HepG2 (cell line): ENCODE measurements around the gene NUF2. TPM values are rescaled to one million over a fixed set of nuclear protein-coding genes. Genes with fewer than 3 reads are reported as not detected.

Experiments
- ATAC-seq: fragments of 200-7000 bp; cut with Tn5 transposase; 3 replicates; pipeline ENCODE4 v1.9.1; 2020; ENCODE audit warnings: mild to moderate bottlenecking, moderate library complexity
- BruUV-seq: library from RNA; stranded (reverse); fragments of 400-500 nt; replicated peaks from 2 replicates; lab custom pipeline; 2021; lab: Mats Ljungman, UMichigan
- CTCF ChIA-PET: fragments of 300-600 bp; formaldehyde crosslinking; extraction: SDS; loops from one replicate; lab custom pipeline; 2021; ENCODE audit warnings: low total read pairs, inconsistent platforms, low intra/inter-chr PET ratio; lab: Yijun Ruan, JAX
- POLR2A ChIA-PET: fragments of 350-600 bp; sonication (Branson Sonifier 250); formaldehyde crosslinking; loops from one replicate; lab custom pipeline; 2020; ENCODE audit warnings: antibody characterized with exemption, inconsistent platforms; lab: Yijun Ruan, JAX
- DNase-seq: peaks from one replicate; pipeline ENCODE4 v3.0.0-alpha.2; 2015; ENCODE audit warnings: low spot score
- FAIRE-seq: peaks from 3 replicates; lab custom pipeline; 2011; peaks lifted over from hg19 to GRCh38; lab: Jason Lieb, UNC
- H2AFZ ChIP-seq: one replicate; pipeline ENCODE4 v1.6.1; 2011; ENCODE audit warnings: low read length, inconsistent platforms
- H3K27ac ChIP-seq: fragments of 300-600 bp; 3 replicates; pipeline ENCODE4 v1.8.0; 2011; ENCODE audit warnings: mixed run types, mild to moderate bottlenecking, mixed read lengths, low read length, inconsistent platforms; ENCODE audit not compliant: insufficient read depth; ENCODE audit errors: extremely low read length
- H3K27me3 ChIP-seq, 2 experiments: fragments of 200-600 bp in 1 of 2; 2 replicates in 1 of 2; 3 replicates in 1 of 2; pipeline versions ENCODE4 v1.6.0 to v1.8.0; 2011; ENCODE audit warnings: low read length in 2 of 2, mild to moderate bottlenecking in 2 of 2, moderate library complexity in 2 of 2, inconsistent platforms in 1 of 2; ENCODE audit not compliant: insufficient read depth in 2 of 2, control insufficient read depth in 1 of 2
- H3K36me3 ChIP-seq, 2 experiments: fragments of 200-600 bp in 1 of 2; replicated peaks in 1 of 2; 2 replicates in 1 of 2; 3 replicates in 1 of 2; pipeline versions ENCODE4 v1.5.1 to v1.8.0; 2011; ENCODE audit warnings: low read length in 2 of 2, inconsistent platforms in 1 of 2; ENCODE audit not compliant: insufficient read depth in 2 of 2, control insufficient read depth in 1 of 2
- H3K4me1 ChIP-seq: 2 replicates; pipeline ENCODE4 v1.5.1; 2012; ENCODE audit warnings: low read length, inconsistent platforms; ENCODE audit not compliant: insufficient read depth
- H3K4me2 ChIP-seq: 2 replicates; pipeline ENCODE4 v1.6.0; 2011; ENCODE audit warnings: low read depth, low read length, inconsistent platforms
- H3K4me3 ChIP-seq, 3 experiments: fragments of 200-600 bp in 1 of 3; sonication (generic), shearing (Covaris generic) in 1 of 3; replicated peaks in 1 of 3; 2 replicates each; pipeline ENCODE4 v1.5.1; 2011 to 2016; ENCODE audit warnings: low read length in 3 of 3, inconsistent platforms in 2 of 3, low read depth in 2 of 3, mild to moderate bottlenecking in 2 of 3, control low read depth in 1 of 3, mixed read lengths in 1 of 3; ENCODE audit not compliant: insufficient read depth in 1 of 3
- H3K79me2 ChIP-seq: one replicate; pipeline ENCODE4 v1.6.1; 2011; ENCODE audit warnings: low read length, inconsistent platforms; ENCODE audit not compliant: insufficient read depth
- H3K9ac ChIP-seq: 2 replicates; pipeline ENCODE4 v1.6.0; 2011; ENCODE audit warnings: mild to moderate bottlenecking, low read depth, low read length, inconsistent platforms; ENCODE audit not compliant: insufficient read depth
- H3K9me3 ChIP-seq: 2 replicates; pipeline ENCODE4 v1.5.1; 2012; ENCODE audit warnings: mild to moderate bottlenecking, low read length
- H4K20me1 ChIP-seq: 2 replicates; pipeline ENCODE4 v1.6.0; 2011; ENCODE audit warnings: inconsistent platforms, mild to moderate bottlenecking, low read length, moderate library complexity; ENCODE audit not compliant: insufficient read depth
- ATF7-NPFF ChIP-seq: sonication (generic); formaldehyde crosslinking; IDR thresholded peaks from 2 replicates; pipeline ENCODE4 v1.8.1; 2023; ENCODE audit warnings: mild to moderate bottlenecking, low read depth, missing genetic modification reagents, moderate library complexity
- NFYB ChIP-seq: sonication (generic); formaldehyde crosslinking; IDR thresholded peaks from 2 replicates; pipeline ENCODE4 v1.4.0; 2020; ENCODE audit warnings: missing genetic modification reagents
- PHF20 ChIP-seq: sonication (generic); formaldehyde crosslinking; IDR thresholded peaks from 2 replicates; pipeline ENCODE4 v1.5.0; 2020; ENCODE audit warnings: mild to moderate bottlenecking, missing genetic modification reagents
- SIX1 ChIP-seq: sonication (generic); formaldehyde crosslinking; IDR thresholded peaks from 2 replicates; pipeline ENCODE4 v1.4.0; 2020; ENCODE audit warnings: missing genetic modification reagents, borderline replicate concordance
- SP1 ChIP-seq, 2 experiments: fragments of 450-650 bp in 1 of 2; sonication (generic) in 1 of 2; formaldehyde crosslinking in 1 of 2; IDR thresholded peaks; 2 replicates each; pipeline versions ENCODE4 v1.4.0 to v1.6.1; 2016 to 2020; ENCODE audit warnings: missing genetic modification reagents in 1 of 2
- TCF7L2 ChIP-seq: IDR thresholded peaks from 2 replicates; pipeline ENCODE4 v1.6.1; 2011; ENCODE audit warnings: mild to moderate bottlenecking, low read depth, low read length, moderate library complexity
- TRIM24 ChIP-seq: sonication (generic); formaldehyde crosslinking; IDR thresholded peaks from 2 replicates; pipeline ENCODE4 v1.8.0; 2022; ENCODE audit warnings: mild to moderate bottlenecking, missing genetic modification reagents
- TSC22D2 ChIP-seq: sonication (generic); formaldehyde crosslinking; IDR thresholded peaks from 2 replicates; pipeline ENCODE4 v1.5.1; 2020; ENCODE audit warnings: missing genetic modification reagents, mild to moderate bottlenecking, borderline replicate concordance
- ZBTB7A ChIP-seq: sonication (generic); formaldehyde crosslinking; IDR thresholded peaks from 2 replicates; pipeline ENCODE4 v1.8.0; 2022; ENCODE audit warnings: mild to moderate bottlenecking, missing genetic modification reagents
- ZNF234 ChIP-seq: sonication (generic); formaldehyde crosslinking; conservative IDR thresholded peaks from 2 replicates; pipeline ENCODE4 v1.5.1; 2020; ENCODE audit warnings: mild to moderate bottlenecking, missing genetic modification reagents
- ZNF282 ChIP-seq: fragments of 450-650 bp; IDR thresholded peaks from 2 replicates; pipeline ENCODE4 v1.6.1; 2018; ENCODE audit not compliant: partially characterized antibody
- ZNF589 ChIP-seq: sonication (generic); formaldehyde crosslinking; conservative IDR thresholded peaks from 2 replicates; pipeline ENCODE4 v1.8.0; 2022; ENCODE audit warnings: mild to moderate bottlenecking, moderate library complexity, missing genetic modification reagents
- ZNF879 ChIP-seq: sonication (generic); formaldehyde crosslinking; IDR thresholded peaks from 2 replicates; pipeline ENCODE4 v1.8.1; 2023; ENCODE audit warnings: missing genetic modification reagents
- WGBS: methylation state at CpG from one replicate; pipeline ENCODE4 v1.1.6; 2017; ENCODE audit warnings: low lambda C conversion rate; 5-methylcytosine and 5-hydroxymethylcytosine counted together
- in situ Hi-C: cut with HindIII; loops from 2 replicates; pipeline ENCODE4 v1.10.0; 2017; ENCODE audit warnings: low pct_unique_long_range_greater_than_20kb; ENCODE audit not compliant: extremely low pct_ligation_motif_present
- intact Hi-C: fragments of 100-400 bp; cut with micrococcal nuclease; formaldehyde crosslinking; loops from one replicate; pipeline ENCODE4 v1.10.0; 2022; ENCODE audit not compliant: unreplicated experiment
- polyA plus RNA-seq, 8 experiments: library from polyadenylated mRNA; depleted of rRNA in 3 of 8; stranded (reverse) in 7 of 8; unstranded in 1 of 8; fragments of >200 nt; fragmentation: Illumina TruSeq in 4 of 8; extraction: Trizol in 4 of 8; gene quantifications; 2 replicates each; pipeline versions ENCODE4 v1.2.1 to v1.2.3, GENCODE V29; 2011 to 2016; ENCODE audit warnings: low read depth in 4 of 8, missing spikeins in 1 of 8, mixed read lengths in 1 of 8; ENCODE audit not compliant: insufficient read depth in 1 of 8
- total RNA-seq, 5 experiments: library from RNA; depleted of rRNA; stranded (reverse); fragments of >200 nt; fragmentation: Illumina TruSeq; extraction: Trizol; gene quantifications; 2 replicates each; pipeline ENCODE4 v1.2.3, GENCODE V29; 2016; ENCODE audit warnings: low read depth in 1 of 5
- TF ChIP-seq, protein P1 (sequence below): sonication (generic); formaldehyde crosslinking; IDR thresholded peaks from 2 replicates; pipeline ENCODE4 v1.8.0; 2022; ENCODE audit warnings: missing genetic modification reagents, mild to moderate bottlenecking, borderline replicate concordance
- TF ChIP-seq, protein P2 (sequence below): IDR thresholded peaks from 2 replicates; pipeline ENCODE4 v1.6.1; 2016; ENCODE audit warnings: mild to moderate bottlenecking
- TF ChIP-seq, protein P3 (sequence below): IDR thresholded peaks from 2 replicates; pipeline ENCODE4 v1.6.1; 2012; ENCODE audit warnings: inconsistent platforms
- TF ChIP-seq, protein P4 (sequence below): IDR thresholded peaks from 2 replicates; pipeline ENCODE4 v1.6.1; 2016; ENCODE audit warnings: mild to moderate bottlenecking, missing biosample characterization, missing genetic modification reagents

Gene NUF2
- total and polyA plus RNA-seq, 2 of the 13 experiments (the other 11 are each of a cell fraction or from before 2014, with no cell fraction given): 26.0 to 39.4 TPM

DNA sequence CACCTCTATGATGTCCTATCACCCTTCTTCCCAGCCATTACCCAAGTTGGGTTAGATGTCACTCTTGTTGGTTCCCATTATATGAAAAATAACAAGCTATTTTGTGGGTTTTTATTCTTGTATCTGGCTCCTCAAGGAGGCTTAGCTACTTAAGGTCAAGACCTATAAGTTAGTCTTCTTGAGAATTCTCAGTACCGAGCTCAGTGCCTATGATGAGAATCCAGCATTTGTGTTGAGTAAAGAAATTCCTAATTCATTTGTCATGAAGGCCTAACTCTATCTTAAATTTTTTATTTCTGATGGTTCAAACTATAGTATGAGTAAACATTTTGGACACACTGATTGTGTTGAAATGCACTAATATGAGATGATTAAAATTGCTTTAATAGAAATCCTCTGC, 15.9 kb downstream of the NUF2 start:
- H3K4me3 ChIP-seq: no peak overlapping the region
- ChIA-PET POLR2A (no interaction called here), CTCF (no interaction called here)
- intact Hi-C loops (no loop called here), in situ Hi-C loops (no loop called here)
- H2AFZ ChIP-seq: no peak overlapping the region
- TF ChIP-seq, protein P1, sequence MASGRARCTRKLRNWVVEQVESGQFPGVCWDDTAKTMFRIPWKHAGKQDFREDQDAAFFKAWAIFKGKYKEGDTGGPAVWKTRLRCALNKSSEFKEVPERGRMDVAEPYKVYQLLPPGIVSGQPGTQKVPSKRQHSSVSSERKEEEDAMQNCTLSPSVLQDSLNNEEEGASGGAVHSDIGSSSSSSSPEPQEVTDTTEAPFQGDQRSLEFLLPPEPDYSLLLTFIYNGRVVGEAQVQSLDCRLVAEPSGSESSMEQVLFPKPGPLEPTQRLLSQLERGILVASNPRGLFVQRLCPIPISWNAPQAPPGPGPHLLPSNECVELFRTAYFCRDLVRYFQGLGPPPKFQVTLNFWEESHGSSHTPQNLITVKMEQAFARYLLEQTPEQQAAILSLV (CRISPR knock-in tag): no peak
- TF ChIP-seq TRIM24 (CRISPR knock-in tag) (no peak), PHF20 (CRISPR knock-in tag) (no peak)
- TF ChIP-seq, protein P2, sequence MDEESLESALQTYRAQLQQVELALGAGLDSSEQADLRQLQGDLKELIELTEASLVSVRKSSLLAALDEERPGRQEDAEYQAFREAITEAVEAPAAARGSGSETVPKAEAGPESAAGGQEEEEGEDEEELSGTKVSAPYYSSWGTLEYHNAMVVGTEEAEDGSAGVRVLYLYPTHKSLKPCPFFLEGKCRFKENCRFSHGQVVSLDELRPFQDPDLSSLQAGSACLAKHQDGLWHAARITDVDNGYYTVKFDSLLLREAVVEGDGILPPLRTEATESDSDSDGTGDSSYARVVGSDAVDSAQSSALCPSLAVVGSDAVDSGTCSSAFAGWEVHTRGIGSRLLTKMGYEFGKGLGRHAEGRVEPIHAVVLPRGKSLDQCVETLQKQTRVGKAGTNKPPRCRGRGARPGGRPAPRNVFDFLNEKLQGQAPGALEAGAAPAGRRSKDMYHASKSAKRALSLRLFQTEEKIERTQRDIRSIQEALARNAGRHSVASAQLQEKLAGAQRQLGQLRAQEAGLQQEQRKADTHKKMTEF (CRISPR knock-in tag): no peak
- FAIRE-seq (no peak), ATAC-seq (no peak), DNase-seq (no peak)
- H3K9ac ChIP-seq: no peak overlapping the region
- H4K20me1 ChIP-seq: no peaks in the 10 kb centered on the region
- peaks cover 0 to 31% of the 10 kb centered on the region in 2 experiments; a peak in 4 of 5 replicates for H3K36me3 ChIP-seq
- no peaks in the 10 kb centered on the region for H3K27me3 ChIP-seq
- no TSS peak for BruUV-seq
- no peaks in the 10 kb centered on the region for H3K79me2 ChIP-seq
- no peak overlapping the region for H3K27ac ChIP-seq
- H3K4me2 ChIP-seq: no peak overlapping the region
- WGBS: 96% methylated on average over 1 of the region's 1 CpG
- H3K9me3 ChIP-seq: no peaks in the 10 kb centered on the region
- no peaks in the 10 kb centered on the region for H3K4me1 ChIP-seq

DNA sequence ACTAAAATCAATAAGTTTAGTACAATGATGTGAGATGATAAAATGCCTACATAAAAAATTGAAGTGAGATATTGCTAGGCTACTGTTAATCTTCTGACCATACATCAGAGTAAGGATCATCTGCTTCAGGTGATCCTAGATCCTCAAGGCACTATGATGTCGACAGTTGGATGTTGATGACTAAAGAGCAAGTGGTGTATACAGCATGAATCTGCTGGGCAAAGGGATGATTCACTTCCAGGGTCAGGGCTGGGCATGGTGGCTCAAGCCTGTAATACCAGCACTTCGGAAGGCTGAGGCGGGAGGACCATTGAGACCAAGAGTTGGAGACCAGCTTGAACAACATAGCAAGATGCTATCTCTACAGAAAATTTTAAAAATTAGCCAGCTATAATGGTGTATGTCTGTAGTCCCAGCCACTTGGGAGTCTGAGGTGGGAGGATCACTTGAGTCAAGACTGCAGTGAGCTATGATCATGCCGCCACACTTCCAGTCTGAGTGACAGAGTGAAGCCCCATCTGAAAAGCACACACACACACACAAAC, 24.6 kb downstream of the NUF2 start:
- no peak for ATAC-seq
- TF ChIP-seq, protein P3, sequence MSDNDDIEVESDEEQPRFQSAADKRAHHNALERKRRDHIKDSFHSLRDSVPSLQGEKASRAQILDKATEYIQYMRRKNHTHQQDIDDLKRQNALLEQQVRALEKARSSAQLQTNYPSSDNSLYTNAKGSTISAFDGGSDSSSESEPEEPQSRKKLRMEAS: no peak
- TF ChIP-seq ZBTB7A: no peak
- TF ChIP-seq NFYB (CRISPR knock-in tag): no peak
- TF ChIP-seq ATF7-NPFF: no peak
- TF ChIP-seq TRIM24 (CRISPR knock-in tag): no peak
- TF ChIP-seq ZNF234: no peak
- TF ChIP-seq SP1 (IDR thresholded peaks at IDR 0.05): no peak
- no peak for TF ChIP-seq SP1 (CRISPR knock-in tag; IDR thresholded peaks at IDR 0.05)
- no peak for TF ChIP-seq ZNF589
- TF ChIP-seq TCF7L2: no peak
- no peak for TF ChIP-seq SIX1 (CRISPR knock-in tag)
- TF ChIP-seq ZNF282: no peak
- no peak for TF ChIP-seq ZNF879 (CRISPR knock-in tag)
- TF ChIP-seq TSC22D2 (CRISPR knock-in tag): no peak
- TF ChIP-seq, protein P4, sequence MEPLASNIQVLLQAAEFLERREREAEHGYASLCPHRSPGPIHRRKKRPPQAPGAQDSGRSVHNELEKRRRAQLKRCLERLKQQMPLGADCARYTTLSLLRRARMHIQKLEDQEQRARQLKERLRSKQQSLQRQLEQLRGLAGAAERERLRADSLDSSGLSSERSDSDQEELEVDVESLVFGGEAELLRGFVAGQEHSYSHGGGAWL (CRISPR knock-in tag): no peak

More for the DNA sequence above, 24.6 kb downstream of the NUF2 start:
- peaks cover 0 to 24% of the 10 kb centered on the region in 2 experiments; a peak in 3 of 5 replicates for H3K36me3 ChIP-seq
- ChIA-PET CTCF (no interaction called here), POLR2A (no interaction called here)
- no peaks in the 10 kb centered on the region for H3K9me3 ChIP-seq
- no TSS peak for BruUV-seq
- H4K20me1 ChIP-seq: no peaks in the 10 kb centered on the region
- in situ Hi-C loops: no loop called here
- H3K4me3 ChIP-seq: no peak overlapping the region
- FAIRE-seq (no peak), DNase-seq (no peak)
- no peaks in the 10 kb centered on the region for H3K27me3 ChIP-seq
- intact Hi-C loops: no loop called here
- H2AFZ ChIP-seq: no peak overlapping the region
- H3K4me2 ChIP-seq: no peak overlapping the region
- no peaks in the 10 kb centered on the region for H3K4me1 ChIP-seq
- H3K27ac ChIP-seq: no peak overlapping the region
- H3K79me2 ChIP-seq: no peaks in the 10 kb centered on the region
- no peak overlapping the region for H3K9ac ChIP-seq
- 98% methylated on average over 4 of the region's 4 CpGs for WGBS
